ENCODE measurements around the gene PDGFA.
A peak's percentile ranks its signal among the peaks of the same experiment; 100 is the strongest.

The PDGFA gene

GRCh38 chr7:540997-541396, 21.4 kb upstream of the PDGFA start:
- no peak overlapping the region for H3K4me3 ChIP-seq (ENCODE audit: severe bottlenecking)
- peaks cover 30% of the 10 kb centered on the region for H3K4me1 ChIP-seq (ENCODE audit: insufficient read depth, poor library complexity, severe bottlenecking)
- no peaks in the 10 kb centered on the region for H3K36me3 ChIP-seq (ENCODE audit: low read depth)
- no peak for ATAC-seq (ENCODE audit: low read depth)
- DNase-seq (ENCODE audit: low spot score), result no peak
- H3K27ac ChIP-seq (ENCODE audit: poor library complexity, severe bottlenecking), result peak overlapping the region; percentile 99
- H3K9me3 ChIP-seq (ENCODE audit: severe bottlenecking), result no peaks in the 10 kb centered on the region
- no peaks in the 10 kb centered on the region for H3K27me3 ChIP-seq (ENCODE audit: insufficient read depth, poor library complexity, severe bottlenecking)
- no peak for TF ChIP-seq CTCF (IDR thresholded peaks at IDR 0.05; ENCODE audit: poor library complexity, severe bottlenecking)

GRCh38 chr7:540579-540978, 20.9 kb upstream of the PDGFA start:
- Histone ChIP-seq H3K27me3 (ENCODE audit: insufficient read depth, poor library complexity, severe bottlenecking) (no peaks in the 10 kb centered on the region), H3K27ac (ENCODE audit: poor library complexity, severe bottlenecking) (peak overlapping the region; percentile 99), H3K4me1 (ENCODE audit: insufficient read depth, poor library complexity, severe bottlenecking) (peaks cover 30% of the 10 kb centered on the region), H3K4me3 (ENCODE audit: severe bottlenecking) (no peak overlapping the region), H3K9me3 (ENCODE audit: severe bottlenecking) (no peaks in the 10 kb centered on the region), H3K36me3 (ENCODE audit: low read depth) (no peaks in the 10 kb centered on the region)
- DNase-seq (ENCODE audit: low spot score) (no peak), ATAC-seq (ENCODE audit: low read depth) (no peak)
- no peak for TF ChIP-seq CTCF (IDR thresholded peaks at IDR 0.05; ENCODE audit: poor library complexity, severe bottlenecking)

GRCh38 chr7:539731-540411, 20.2 kb upstream of the PDGFA start:
- TF ChIP-seq CTCF (IDR thresholded peaks at IDR 0.05; ENCODE audit: poor library complexity, severe bottlenecking), result no peak
- ATAC-seq (ENCODE audit: low read depth) (peak; percentile 74), DNase-seq (ENCODE audit: low spot score) (peak; percentile 98)
- Histone ChIP-seq H3K27me3 (ENCODE audit: insufficient read depth, poor library complexity, severe bottlenecking) (no peaks in the 10 kb centered on the region), H3K4me1 (ENCODE audit: insufficient read depth, poor library complexity, severe bottlenecking) (peaks cover 30% of the 10 kb centered on the region), H3K9me3 (ENCODE audit: severe bottlenecking) (no peaks in the 10 kb centered on the region), H3K36me3 (ENCODE audit: low read depth) (no peaks in the 10 kb centered on the region), H3K27ac (ENCODE audit: poor library complexity, severe bottlenecking) (peak overlapping the region; percentile 99), H3K4me3 (ENCODE audit: severe bottlenecking) (no peak overlapping the region)

DNA sequence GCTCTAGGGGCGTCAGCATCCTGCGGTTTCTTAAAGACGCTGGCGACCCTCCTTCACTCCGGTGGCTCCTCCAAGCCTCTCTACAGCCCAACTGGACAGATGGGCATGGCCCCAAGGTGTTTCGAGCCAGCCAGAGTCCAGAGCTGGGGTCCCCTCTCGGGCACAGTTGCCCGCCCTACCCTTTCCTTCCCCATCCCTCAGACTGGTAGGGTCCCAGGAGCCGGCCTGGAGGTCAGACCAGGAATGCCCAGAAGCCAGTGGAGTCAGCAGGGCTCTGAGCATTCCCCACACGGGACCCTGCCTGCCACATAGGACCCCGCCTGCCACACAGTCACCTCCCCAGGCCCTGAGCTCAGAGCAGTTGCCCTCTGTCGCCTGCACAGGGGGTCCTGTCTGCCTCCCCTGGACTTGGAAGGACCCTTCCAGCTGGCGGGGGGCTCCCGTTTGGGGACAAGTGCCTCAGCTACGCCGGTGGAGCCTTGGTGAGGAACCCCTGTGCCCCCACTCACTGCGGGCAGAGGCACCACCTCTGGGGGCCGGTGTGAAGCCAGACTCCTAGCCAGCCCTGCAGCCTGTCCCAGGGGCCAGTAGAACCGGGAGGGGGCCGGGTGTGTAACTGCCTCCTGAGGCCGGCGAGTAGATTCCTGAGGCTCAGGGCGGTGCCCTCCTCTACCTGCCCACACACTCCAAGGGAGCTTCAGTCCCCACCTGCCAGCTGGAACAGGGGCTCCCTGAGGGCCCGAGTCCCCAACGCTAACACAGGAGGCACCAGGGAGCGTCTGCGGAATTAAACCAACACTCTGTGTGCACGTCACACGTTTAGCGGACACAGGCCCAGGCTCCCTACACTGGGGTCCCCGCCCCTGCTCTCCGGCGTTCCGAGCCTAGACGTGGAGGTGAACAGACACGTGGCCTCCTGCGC, 19.4 kb upstream of the PDGFA start:
- Histone ChIP-seq H3K4me3 (ENCODE audit: severe bottlenecking) (peak overlapping the region; percentile 30), H3K9me3 (ENCODE audit: severe bottlenecking) (no peaks in the 10 kb centered on the region), H3K27me3 (ENCODE audit: insufficient read depth, poor library complexity, severe bottlenecking) (no peaks in the 10 kb centered on the region), H3K27ac (ENCODE audit: poor library complexity, severe bottlenecking) (peak overlapping the region; percentile 99), H3K4me1 (ENCODE audit: insufficient read depth, poor library complexity, severe bottlenecking) (peaks cover 30% of the 10 kb centered on the region), H3K36me3 (ENCODE audit: low read depth) (no peaks in the 10 kb centered on the region)
- DNase-seq (ENCODE audit: low spot score) (peak; percentile 91), ATAC-seq (ENCODE audit: low read depth) (peak; percentile 48)
- TF ChIP-seq CTCF (IDR thresholded peaks at IDR 0.05; ENCODE audit: poor library complexity, severe bottlenecking), result no peak

Data from RWPE2 (cell line).